H1 (cell line): ENCODE results near the gene CREBBP. TPM values are rescaled to one million over a fixed set of nuclear protein-coding genes. Genes with fewer than 3 reads are reported as not detected.

Experiments
- CTCF ChIA-PET: fragments of 300-600 bp; sonication (Branson Sonifier 250); formaldehyde crosslinking; loops from one replicate; lab custom pipeline; 2021; ENCODE audit not compliant: partially characterized antibody; lab: Charles Lee
- POLR2A ChIA-PET: fragments of 300-600 bp; sonication (Branson Sonifier 250); formaldehyde crosslinking; loops from one replicate; lab custom pipeline; 2021; ENCODE audit warnings: inconsistent platforms; ENCODE audit not compliant: partially characterized antibody; lab: Charles Lee
- DNase-seq, 2 experiments: peaks; one replicate each; pipeline versions ENCODE4 v3.0.0 to v3.0.0-alpha.2; 2010 to 2022; ENCODE audit warnings: low spot score in 2 of 2, low read depth in 1 of 2, mixed read lengths in 1 of 2
- FAIRE-seq: peaks from 2 replicates; lab custom pipeline; 2011; peaks lifted over from hg19 to GRCh38; lab: Jason Lieb, UNC
- H2AFZ ChIP-seq: 2 replicates; pipeline ENCODE4 v1.8.1; 2012; ENCODE audit warnings: low read length, inconsistent platforms
- H2AK5ac ChIP-seq: 2 replicates; pipeline ENCODE4 v1.6.1; 2013; ENCODE audit warnings: low read depth, low read length
- H2BK120ac ChIP-seq: replicated peaks from 2 replicates; pipeline ENCODE3; 2013; ENCODE audit warnings: low read depth, low read length, inconsistent platforms
- H2BK12ac ChIP-seq: 2 replicates; pipeline ENCODE4 v1.6.1; 2013; ENCODE audit warnings: low read depth, low read length
- H2BK15ac ChIP-seq: 2 replicates; pipeline ENCODE4 v1.6.1; 2013; ENCODE audit warnings: low read length
- H2BK20ac ChIP-seq: 2 replicates; pipeline ENCODE4 v1.6.1; 2013; ENCODE audit warnings: low read length
- H2BK5ac ChIP-seq: 2 replicates; pipeline ENCODE4 v1.6.1; 2013; ENCODE audit warnings: low read depth, low read length
- H3K14ac ChIP-seq: 2 replicates; pipeline ENCODE4 v1.6.1; 2013; ENCODE audit warnings: inconsistent platforms; ENCODE audit not compliant: insufficient read length
- H3K18ac ChIP-seq: 2 replicates; pipeline ENCODE4 v1.6.1; 2013; ENCODE audit warnings: low read length; ENCODE audit errors: extremely low read depth
- H3K23ac ChIP-seq: 2 replicates; pipeline ENCODE4 v1.6.1; 2013; ENCODE audit warnings: inconsistent platforms; ENCODE audit not compliant: insufficient read length
- H3K23me2 ChIP-seq: 2 replicates; pipeline ENCODE4 v1.6.1; 2013; ENCODE audit warnings: low read depth, low read length
- H3K27ac ChIP-seq: 2 replicates; pipeline ENCODE4 v1.6.1; 2011; ENCODE audit warnings: low read depth, low read length, inconsistent platforms
- H3K27me3 ChIP-seq, 4 experiments: replicated peaks in 1 of 4; 1 replicate in 1 of 4; 2 replicates in 3 of 4; pipeline versions ENCODE4 v1.6.1 to v1.8.1; 2011 to 2013; ENCODE audit warnings: low read length in 3 of 4, mild to moderate bottlenecking in 3 of 4, inconsistent platforms in 2 of 4, mixed read lengths in 2 of 4, moderate library complexity in 1 of 4; ENCODE audit not compliant: control insufficient read depth in 3 of 4, insufficient read depth in 3 of 4; ENCODE audit errors: extremely low read depth in 1 of 4
- H3K36me3 ChIP-seq, 4 experiments: 2 replicates each; pipeline versions ENCODE4 v1.6.1 to v1.8.1; 2011 to 2013; ENCODE audit warnings: mild to moderate bottlenecking in 4 of 4, low read length in 3 of 4, moderate library complexity in 2 of 4, control low read depth in 1 of 4, inconsistent platforms in 1 of 4; ENCODE audit not compliant: insufficient read depth in 4 of 4, control insufficient read depth in 2 of 4
- H3K4ac ChIP-seq: replicated peaks from 2 replicates; pipeline ENCODE3; 2013; ENCODE audit warnings: low read length, low read depth, mixed read lengths, inconsistent platforms; ENCODE audit not compliant: insufficient read length
- H3K4me1 ChIP-seq, 4 experiments: replicated peaks in 1 of 4; 1 replicate in 1 of 4; 2 replicates in 3 of 4; pipeline versions ENCODE4 v1.6.1 to v1.8.1; 2011 to 2013; ENCODE audit warnings: low read length in 3 of 4, inconsistent platforms in 2 of 4, mixed read lengths in 1 of 4; ENCODE audit not compliant: insufficient read depth in 4 of 4, control insufficient read depth in 3 of 4
- H3K4me2 ChIP-seq, 2 experiments: 2 replicates each; pipeline versions ENCODE4 v1.6.1 to v1.8.1; 2011 to 2013; ENCODE audit warnings: low read depth in 2 of 2, low read length in 2 of 2, control low read depth in 1 of 2, inconsistent platforms in 1 of 2, mild to moderate bottlenecking in 1 of 2; ENCODE audit not compliant: insufficient read depth in 1 of 2
- H3K4me3 ChIP-seq, 4 experiments: fragments of 200-600, 300-600 bp in 1 of 4; sonication (generic), shearing (Covaris generic), sonication (Bioruptor Twin) in 1 of 4; 2 replicates each; pipeline versions ENCODE4 v1.5.1 to v1.8.1; 2011 to 2016; ENCODE audit warnings: low read length in 4 of 4, low read depth in 3 of 4, control low read depth in 2 of 4, inconsistent platforms in 2 of 4, mild to moderate bottlenecking in 2 of 4, mixed read lengths in 1 of 4, moderate library complexity in 1 of 4; ENCODE audit not compliant: insufficient read depth in 2 of 4; ENCODE audit errors: extremely low read depth in 1 of 4
- H3K56ac ChIP-seq: replicated peaks from 2 replicates; pipeline ENCODE3; 2013; ENCODE audit warnings: low read depth, mild to moderate bottlenecking, mixed read lengths, low read length, inconsistent platforms; ENCODE audit not compliant: insufficient read length
- H3K79me1 ChIP-seq: 2 replicates; pipeline ENCODE4 v1.6.1; 2013; ENCODE audit warnings: low read depth, low read length, control low read depth
- H3K79me2 ChIP-seq, 2 experiments: 2 replicates each; pipeline versions ENCODE4 v1.6.1 to v1.8.1; 2012 to 2013; ENCODE audit warnings: low read length in 2 of 2, mild to moderate bottlenecking in 2 of 2, inconsistent platforms in 1 of 2; ENCODE audit not compliant: insufficient read depth in 2 of 2, control insufficient read depth in 1 of 2
- H3K9ac ChIP-seq, 4 experiments: replicated peaks in 1 of 4; 1 replicate in 1 of 4; 2 replicates in 3 of 4; pipeline versions ENCODE4 v1.6.1 to v1.8.1; 2011 to 2013; ENCODE audit warnings: low read depth in 3 of 4, low read length in 3 of 4, control low read depth in 2 of 4, mild to moderate bottlenecking in 2 of 4, moderate library complexity in 2 of 4, inconsistent platforms in 1 of 4; ENCODE audit errors: extremely low read depth in 1 of 4
- H3K9me3 ChIP-seq, 2 experiments: 2 replicates each; pipeline versions ENCODE4 v1.6.1 to v1.8.1; 2012 to 2013; ENCODE audit warnings: mild to moderate bottlenecking in 2 of 2, moderate library complexity in 2 of 2, control low read depth in 1 of 2, inconsistent platforms in 1 of 2, low read depth in 1 of 2, low read length in 1 of 2, mixed read lengths in 1 of 2; ENCODE audit not compliant: insufficient read depth in 2 of 2
- H4K20me1 ChIP-seq, 2 experiments: replicated peaks in 1 of 2; 2 replicates each; pipeline versions ENCODE3 to v1.8.1; 2011 to 2013; ENCODE audit warnings: inconsistent platforms in 2 of 2, low read length in 2 of 2, mild to moderate bottlenecking in 1 of 2; ENCODE audit not compliant: insufficient read depth in 2 of 2, control insufficient read depth in 1 of 2
- H4K5ac ChIP-seq: 2 replicates; pipeline ENCODE4 v1.6.1; 2013; ENCODE audit warnings: low read length, low read depth, mixed read lengths, inconsistent platforms; ENCODE audit not compliant: insufficient read length
- H4K8ac ChIP-seq: 2 replicates; pipeline ENCODE4 v1.8.0; 2013; ENCODE audit warnings: mild to moderate bottlenecking, moderate library complexity, low read length, inconsistent platforms; ENCODE audit not compliant: insufficient read depth; ENCODE audit errors: extremely low read depth
- H4K91ac ChIP-seq: replicated peaks from 2 replicates; pipeline ENCODE3; 2013; ENCODE audit warnings: low read length, mixed read lengths, inconsistent platforms; ENCODE audit not compliant: insufficient read length
- BACH1 ChIP-seq: IDR thresholded peaks from 2 replicates; pipeline ENCODE4 v1.6.1; 2012; ENCODE audit warnings: low read length, improper control_type of control experiment
- CEBPB ChIP-seq: IDR thresholded peaks from 2 replicates; pipeline ENCODE4 v1.6.1; 2012; ENCODE audit warnings: low read depth, low read length
- CHD1 ChIP-seq: IDR thresholded peaks from 2 replicates; pipeline ENCODE4 v1.6.1; 2012; ENCODE audit warnings: low read depth, low read length, improper control_type of control experiment
- CREB1 ChIP-seq: IDR thresholded peaks from 2 replicates; pipeline ENCODE4 v1.6.1; 2012; ENCODE audit warnings: inconsistent platforms
- FOSL1 ChIP-seq: IDR thresholded peaks from 2 replicates; pipeline ENCODE4 v1.6.1; 2011; ENCODE audit warnings: mild to moderate bottlenecking, low read depth, low read length, moderate library complexity; ENCODE audit not compliant: insufficient read depth
- KDM4A ChIP-seq: IDR thresholded peaks from one replicate; pipeline ENCODE4 v1.7.1; 2012; ENCODE audit warnings: low read depth, mild to moderate bottlenecking, moderate library complexity, low read length, inconsistent platforms; ENCODE audit not compliant: severe bottlenecking
- NRF1 ChIP-seq: IDR thresholded peaks from 2 replicates; pipeline ENCODE4 v1.6.1; 2011; ENCODE audit warnings: mild to moderate bottlenecking, low read depth, low read length, improper control_type of control experiment
- POU5F1 ChIP-seq: IDR thresholded peaks from 2 replicates; pipeline ENCODE4 v1.6.1; 2011; ENCODE audit warnings: low read depth, mild to moderate bottlenecking, low read length, moderate library complexity
- RAD21 ChIP-seq, 2 experiments: IDR thresholded peaks in 1 of 2; conservative IDR thresholded peaks in 1 of 2; 2 replicates each; pipeline ENCODE4 v1.6.1; 2011; ENCODE audit warnings: low read depth in 2 of 2, low read length in 2 of 2, improper control_type of control experiment in 1 of 2, inconsistent platforms in 1 of 2, mild to moderate bottlenecking in 1 of 2, moderate library complexity in 1 of 2
- SIN3A ChIP-seq, 2 experiments: IDR thresholded peaks in 1 of 2; conservative IDR thresholded peaks in 1 of 2; 2 replicates each; pipeline ENCODE4 v1.6.1; 2011 to 2012; ENCODE audit warnings: low read length in 2 of 2, improper control_type of control experiment in 1 of 2, low read depth in 1 of 2, mild to moderate bottlenecking in 1 of 2
- SP4 ChIP-seq: IDR thresholded peaks from 2 replicates; pipeline ENCODE4 v1.6.1; 2012; ENCODE audit warnings: low read length, inconsistent platforms
- SUZ12 ChIP-seq: fragments of 200-600 bp; sonication (generic); IDR thresholded peaks from 2 replicates; pipeline ENCODE4 v1.6.1; 2012; ENCODE audit warnings: mild to moderate bottlenecking, inconsistent platforms, low read length, moderate library complexity, mixed read lengths
- WGBS, 2 experiments: shearing (Covaris generic) in 1 of 2; methylation state at CpG; one replicate each; pipeline versions ENCODE4 v1.1.6 to v1.1.7; 2013 to 2015; ENCODE audit warnings: low lambda C conversion rate in 2 of 2, mixed read lengths in 2 of 2, inconsistent platforms in 1 of 2, low coverage in 1 of 2, missing lambda C conversion rate in 1 of 2; ENCODE audit not compliant: insufficient replicate concordance in 2 of 2, insufficient coverage in 1 of 2, insufficient read length in 1 of 2; ENCODE audit errors: extremely low coverage in 1 of 2, missing lambda C conversion rate in 1 of 2; 5-methylcytosine and 5-hydroxymethylcytosine counted together
- polyA plus RNA-seq, 7 experiments: library from polyadenylated mRNA; depleted of rRNA in 3 of 7; stranded (reverse) in 5 of 7; unstranded in 2 of 7; fragments of >200 nt in 5 of 7; fragments of 200-250 nt in 2 of 7; gene quantifications; 1 replicate in 5 of 7; 2 replicates in 1 of 7; 4 replicates in 1 of 7; pipeline versions ENCODE4 v1.2.1 to v1.2.3, GENCODE V29; 2011 to 2013; ENCODE audit warnings: missing spikeins in 2 of 7, mixed read lengths in 2 of 7
- total RNA-seq: library from RNA; stranded (reverse); fragmentation: NEBNext Ultra II Directional; extraction: Animal tissue kit (Norgen Biotek cat#: 25700); gene quantifications from 2 replicates; pipeline ENCODE4 v1.2.1, GENCODE V29; 2021
- TF ChIP-seq, protein P1 (sequence below): IDR thresholded peaks from 2 replicates; pipeline ENCODE4 v1.6.1; 2012; ENCODE audit warnings: inconsistent platforms

Gene CREBBP
- total and polyA plus RNA-seq, 2 of the 8 experiments (the other 6 are each of a cell fraction or from before 2014, with no cell fraction given): 10.0 to 60.1 TPM

DNA sequence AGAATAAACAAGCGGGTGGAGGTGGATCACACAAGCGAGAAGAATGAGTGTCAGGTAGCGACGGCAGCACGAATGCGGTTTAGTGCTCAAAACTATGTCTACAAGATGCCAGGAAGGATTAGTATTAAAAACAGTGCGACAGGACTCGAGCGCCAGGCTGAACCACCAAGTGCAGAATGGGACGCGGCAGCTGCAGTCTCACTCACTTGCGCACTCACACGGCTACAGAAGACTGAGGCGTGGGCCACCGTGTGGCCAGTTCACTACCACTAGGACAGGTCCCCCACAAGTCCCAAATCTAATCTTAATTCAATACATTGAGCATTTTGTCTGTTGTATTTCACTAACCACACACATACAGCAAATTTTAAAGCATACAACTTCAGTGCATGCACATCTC lies 127.5 kb downstream of the CREBBP start:
- H2BK20ac ChIP-seq: no peak overlapping the region
- no peak overlapping the region for H3K56ac ChIP-seq
- no peak overlapping the region for H4K91ac ChIP-seq
- H3K27me3 ChIP-seq: no peaks in the 10 kb centered on the region
- no peak overlapping the region for H2BK15ac ChIP-seq
- no peak overlapping the region for H2AFZ ChIP-seq
- H3K4me1 ChIP-seq: no peaks in the 10 kb centered on the region
- no peak overlapping the region for H3K18ac ChIP-seq
- H2AK5ac ChIP-seq: no peak overlapping the region
- H4K8ac ChIP-seq: no peak overlapping the region
- no peaks in the 10 kb centered on the region for H3K9me3 ChIP-seq
- H2BK5ac ChIP-seq: no peak overlapping the region
- H4K20me1 ChIP-seq: peaks cover 1 to 2% of the 10 kb centered on the region in 2 experiments
- H3K4ac ChIP-seq: no peak overlapping the region
- no peak overlapping the region for H2BK120ac ChIP-seq
- POLR2A ChIA-PET: no interaction called here
- no peak overlapping the region for H3K14ac ChIP-seq
- H3K79me2 ChIP-seq: no peaks in the 10 kb centered on the region
- no peaks in the 10 kb centered on the region for H3K79me1 ChIP-seq
- no peak overlapping the region; a peak in 1 of 7 replicates for H3K9ac ChIP-seq
- H3K27ac ChIP-seq: no peak overlapping the region
- H3K23ac ChIP-seq: no peak overlapping the region
- no peak overlapping the region for H4K5ac ChIP-seq
- DNase-seq (no peak), FAIRE-seq (no peak)
- H3K4me3 ChIP-seq: no peak overlapping the region
- 98% methylated on average over 15 of the region's 15 CpGs; no CpG with 5 or more reads in 1 of the 2 experiments for WGBS, 2 experiments
- CTCF ChIA-PET: no interaction called here
- TF ChIP-seq CHD1: no peak
- TF ChIP-seq CEBPB: no peak
- no peak for TF ChIP-seq NRF1
- TF ChIP-seq RAD21 (IDR thresholded peaks at IDR 0.05 in 1 of 2, conservative IDR thresholded peaks at IDR 0.05 in 1 of 2; ENCODE audit: low read depth in 2 of 2, low read length in 2 of 2): no peak
- no peak for TF ChIP-seq FOSL1
- no peak for TF ChIP-seq BACH1
- TF ChIP-seq, protein P1, sequence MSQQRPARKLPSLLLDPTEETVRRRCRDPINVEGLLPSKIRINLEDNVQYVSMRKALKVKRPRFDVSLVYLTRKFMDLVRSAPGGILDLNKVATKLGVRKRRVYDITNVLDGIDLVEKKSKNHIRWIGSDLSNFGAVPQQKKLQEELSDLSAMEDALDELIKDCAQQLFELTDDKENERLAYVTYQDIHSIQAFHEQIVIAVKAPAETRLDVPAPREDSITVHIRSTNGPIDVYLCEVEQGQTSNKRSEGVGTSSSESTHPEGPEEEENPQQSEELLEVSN: no peak
- TF ChIP-seq CREB1: no peak
- TF ChIP-seq KDM4A: no peak
- no peak for TF ChIP-seq POU5F1
- no peak for TF ChIP-seq SP4
- TF ChIP-seq SUZ12: no peak
- no peak for TF ChIP-seq SIN3A (conservative IDR thresholded peaks at IDR 0.05 in 1 of 2, IDR thresholded peaks at IDR 0.05 in 1 of 2; ENCODE audit: low read depth in 1 of 2, low read length in 2 of 2)
- H3K36me3 ChIP-seq: peaks cover 6 to 21% (median 13%) of the 10 kb centered on the region in 4 experiments
- no peak overlapping the region for H2BK12ac ChIP-seq
- H3K4me2 ChIP-seq: no peak overlapping the region
- H3K23me2 ChIP-seq: no peaks in the 10 kb centered on the region
